CD4-positive, alpha-beta T cell treated with Interleukin-10 for 1 hour (primary cell): ENCODE measurements around the gene KIFC1.

Experiments
- DNase-seq: peaks from one replicate; pipeline ENCODE4 v3.0.0-alpha.2; 2020

Gene KIFC1

GRCh38 chr6:33445119-33445603 is 53.5 kb downstream of the KIFC1 start:
- no peak for DNase-seq

GRCh38 chr6:33446356-33446755 is 54.7 kb downstream of the KIFC1 start:
- DNase-seq = no peak

- DNase-seq = no peak
Measured at GRCh38 chr6:33450434-33450833, 58.8 kb downstream of the KIFC1 start.

GRCh38 chr6:33451606-33452005 is 60.0 kb downstream of the KIFC1 start:
- DNase-seq = no peak

- DNase-seq = no peak
Measured at GRCh38 chr6:33452496-33452895, 60.9 kb downstream of the KIFC1 start.

GRCh38 chr6:33453393-33454008 is 61.9 kb downstream of the KIFC1 start:
- peak; percentile 18 for DNase-seq

GRCh38 chr6:33454009-33454946 is 62.7 kb downstream of the KIFC1 start, which contains the start of gene ZBTB9:
Gene ZBTB9, plus strand, starts transcription at chr6:33454576. Its CDS starts 525 bp downstream, at chr6:33455101.
- DNase-seq = peak; percentile 97

GRCh38 chr6:33455051-33455450 is 63.4 kb downstream of the KIFC1 start:
- DNase-seq = no peak

GRCh38 chr6:33456156-33456555 is 64.5 kb downstream of the KIFC1 start:
- DNase-seq = no peak

GRCh38 chr6:33458676-33459075 is 67.1 kb downstream of the KIFC1 start:
- DNase-seq = no peak

- no peak for DNase-seq
Measured at GRCh38 chr6:33459226-33459625, 67.6 kb downstream of the KIFC1 start.
